Fibroblast of lung (primary cell): ENCODE measurements around the gene SAMD3. TPM values are rescaled to one million over a fixed set of nuclear protein-coding genes. Genes with fewer than 3 reads are reported as not detected.
"Not testable (repeated sequence)": the region's sequence is repeated elsewhere in the genome, so short reads cannot be mapped to it uniquely, and the experiment has no call there.

Source experiments
- DNase-seq, 2 donors: peaks; one replicate each; pipeline versions ENCODE4 v3.0.0 to v3.0.0-alpha.2; 2010; ENCODE audit warnings: low read depth in 2 of 2
- H2AFZ ChIP-seq: 2 replicates; pipeline ENCODE4 v1.5.1; 2012; ENCODE audit warnings: low read length, control low read depth, inconsistent platforms
- H3K27ac ChIP-seq: 2 replicates; pipeline ENCODE4 v1.5.1; 2011; ENCODE audit warnings: low read length, control low read depth; ENCODE audit not compliant: insufficient read depth
- H3K27me3 ChIP-seq: 2 replicates; pipeline ENCODE4 v1.5.1; 2011; ENCODE audit warnings: mild to moderate bottlenecking, low read length; ENCODE audit not compliant: control insufficient read depth, insufficient read depth
- H3K36me3 ChIP-seq: 2 replicates; pipeline ENCODE4 v1.5.1; 2011; ENCODE audit warnings: low read length; ENCODE audit not compliant: control insufficient read depth, insufficient read depth
- H3K4me1 ChIP-seq: 2 replicates; pipeline ENCODE4 v1.5.1; 2011; ENCODE audit warnings: low read length; ENCODE audit not compliant: control insufficient read depth, insufficient read depth; ENCODE audit errors: extremely low read depth
- H3K4me2 ChIP-seq: 2 replicates; pipeline ENCODE4 v1.5.1; 2011; ENCODE audit warnings: low read length, control low read depth; ENCODE audit not compliant: insufficient read depth; ENCODE audit errors: extremely low read depth
- H3K4me3 ChIP-seq, 4 experiments: fragments of 200-600 bp in 1 of 4; sonication (generic) in 1 of 4; replicated peaks in 1 of 4; 2 replicates each; pipeline ENCODE4 v1.5.1; 2011 to 2016; ENCODE audit warnings: low read length in 4 of 4, low read depth in 3 of 4, mild to moderate bottlenecking in 3 of 4, control low read depth in 2 of 4, inconsistent platforms in 1 of 4, mixed read lengths in 1 of 4; ENCODE audit not compliant: insufficient read depth in 1 of 4; ENCODE audit errors: control extremely low read depth in 1 of 4
- H3K79me2 ChIP-seq: 2 replicates; pipeline ENCODE4 v1.5.1; 2012; ENCODE audit warnings: mild to moderate bottlenecking, low read length, inconsistent platforms; ENCODE audit not compliant: control insufficient read depth, insufficient read depth
- H3K9ac ChIP-seq: 2 replicates; pipeline ENCODE4 v1.5.1; 2011; ENCODE audit warnings: mild to moderate bottlenecking, low read length, control low read depth; ENCODE audit not compliant: insufficient read depth
- H3K9me3 ChIP-seq: 2 replicates; pipeline ENCODE4 v1.5.1; 2012; ENCODE audit warnings: low read depth, low read length; ENCODE audit not compliant: control insufficient read depth, insufficient read depth
- H4K20me1 ChIP-seq: 2 replicates; pipeline ENCODE4 v1.5.1; 2011; ENCODE audit warnings: low read length; ENCODE audit not compliant: control insufficient read depth, insufficient read depth; ENCODE audit errors: extremely low read depth
- CTCF ChIP-seq, 2 donors: IDR thresholded peaks in 1 of 2; conservative IDR thresholded peaks in 1 of 2; 1 replicate in 1 of 2; 2 replicates in 1 of 2; pipeline ENCODE4 v1.5.1; 2011 to 2012; ENCODE audit warnings: low read length in 2 of 2, control low read depth in 1 of 2, inconsistent platforms in 1 of 2, low read depth in 1 of 2, mild to moderate bottlenecking in 1 of 2
- EZH2 ChIP-seq: IDR thresholded peaks from 2 replicates; pipeline ENCODE4 v1.5.1; 2012; ENCODE audit warnings: low read length, control low read depth, mild to moderate bottlenecking; ENCODE audit errors: missing control alignments
- polyA plus RNA-seq, 2 donors: library from polyadenylated mRNA; depleted of rRNA in 1 of 2; stranded (reverse) in 1 of 2; unstranded in 1 of 2; fragments of >200 nt; gene quantifications; 2 replicates each; pipeline ENCODE4 v1.2.1, GENCODE V29; 2011 to 2012; ENCODE audit warnings: missing spikeins in 1 of 2
- total RNA-seq: library from RNA; depleted of rRNA; stranded (reverse); fragments of >200 nt; gene quantifications from 2 replicates; pipeline ENCODE4 v1.2.1, GENCODE V29; 2014

SAMD3 gene
- total and polyA plus RNA-seq, 2 donors (not counting 1 experiment from before 2014, with no cell fraction given), result 1.5 to 2.8 TPM

GRCh38 chr6:130119211-130119610 lies 103.5 kb downstream of the SAMD3 start:
- Histone ChIP-seq H3K4me3 (no peak overlapping the region), H3K9ac (no peak overlapping the region), H3K36me3 (no peaks in the 10 kb centered on the region), H3K9me3 (no peaks in the 10 kb centered on the region), H4K20me1 (no peaks in the 10 kb centered on the region), H2AFZ (no peak overlapping the region), H3K27me3 (no peaks in the 10 kb centered on the region), H3K4me2 (no peak overlapping the region), H3K79me2 (no peaks in the 10 kb centered on the region), H3K4me1 (no peaks in the 10 kb centered on the region), H3K27ac (no peak overlapping the region)
- TF ChIP-seq CTCF (conservative IDR thresholded peaks at IDR 0.05 in 1 of 2, IDR thresholded peaks at IDR 0.05 in 1 of 2; ENCODE audit: low read depth in 1 of 2, low read length in 2 of 2) (no peak), EZH2 (no peak)
- no peak for DNase-seq

GRCh38 chr6:130118236-130118635 lies 104.5 kb downstream of the SAMD3 start:
- no peak for DNase-seq
- no peaks in the 10 kb centered on the region for H3K9me3 ChIP-seq
- no peak for TF ChIP-seq CTCF (conservative IDR thresholded peaks at IDR 0.05 in 1 of 2, IDR thresholded peaks at IDR 0.05 in 1 of 2; ENCODE audit: low read depth in 1 of 2, low read length in 2 of 2)
- TF ChIP-seq EZH2, result no peak
- no peak overlapping the region for H3K4me2 ChIP-seq
- H3K9ac ChIP-seq, result no peak overlapping the region
- no peak overlapping the region for H3K27ac ChIP-seq
- H2AFZ ChIP-seq, result no peak overlapping the region
- no peaks in the 10 kb centered on the region for H4K20me1 ChIP-seq
- H3K27me3 ChIP-seq, result no peaks in the 10 kb centered on the region
- H3K4me3 ChIP-seq, result no peak overlapping the region
- H3K36me3 ChIP-seq, result no peaks in the 10 kb centered on the region
- no peaks in the 10 kb centered on the region for H3K4me1 ChIP-seq
- no peaks in the 10 kb centered on the region for H3K79me2 ChIP-seq

GRCh38 chr6:130117187-130117701 lies 105.5 kb downstream of the SAMD3 start:
- not testable (repeated sequence) for DNase-seq, H3K4me1 ChIP-seq, H3K27ac ChIP-seq, H2AFZ ChIP-seq, H3K4me2 ChIP-seq, H3K27me3 ChIP-seq, H3K36me3 ChIP-seq, H3K4me3 ChIP-seq, H3K9me3 ChIP-seq, H4K20me1 ChIP-seq, H3K79me2 ChIP-seq, H3K9ac ChIP-seq
